NCI-H1105 (cell line): ENCODE results near the gene MAGEB3.

Source experiments
- DNase-seq: peaks from one replicate; lab custom pipeline; 2025; lab: John Stamatoyannopoulos, UW

MAGEB3 gene

DNA sequence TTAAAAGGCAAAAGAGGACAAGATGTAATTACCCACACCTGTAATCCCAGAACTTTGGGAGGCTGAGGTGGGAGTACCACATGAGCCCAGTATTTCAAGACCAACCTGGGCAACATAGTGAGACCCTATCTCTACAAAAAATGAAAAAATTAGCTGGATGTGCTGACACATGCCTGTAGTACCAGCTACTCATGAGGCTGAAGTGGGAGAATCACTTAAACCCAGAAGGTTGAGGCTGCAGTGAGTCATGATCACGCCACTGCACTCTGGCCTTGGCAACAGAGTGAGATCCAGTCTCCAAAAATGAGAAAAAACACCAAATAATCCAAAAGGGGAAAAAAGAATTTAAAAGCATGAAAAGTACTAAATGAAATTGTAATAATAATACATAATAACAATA lies 47.9 kb downstream of the MAGEB3 start:
- DNase-seq = no peak

DNA sequence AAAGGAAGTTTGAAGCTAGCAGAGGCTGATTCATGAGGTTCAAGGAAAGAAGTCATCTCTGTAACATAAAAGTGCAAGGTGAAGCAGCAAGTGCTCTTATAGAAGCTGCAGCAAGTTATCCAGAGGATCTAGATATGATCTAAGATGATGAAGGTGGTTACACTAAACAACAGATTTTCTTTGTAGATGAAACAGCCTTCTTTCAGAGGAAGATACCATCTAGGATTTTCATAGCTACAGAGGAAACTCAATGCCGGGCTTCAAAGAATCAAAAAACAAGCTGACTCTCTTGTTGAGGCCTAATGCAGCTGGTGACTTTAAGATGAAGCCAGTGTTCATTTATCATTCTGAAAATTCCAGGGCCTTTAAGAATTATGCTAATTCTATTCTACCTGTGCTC lies 50.0 kb downstream of the MAGEB3 start:
- no peak for DNase-seq

DNA sequence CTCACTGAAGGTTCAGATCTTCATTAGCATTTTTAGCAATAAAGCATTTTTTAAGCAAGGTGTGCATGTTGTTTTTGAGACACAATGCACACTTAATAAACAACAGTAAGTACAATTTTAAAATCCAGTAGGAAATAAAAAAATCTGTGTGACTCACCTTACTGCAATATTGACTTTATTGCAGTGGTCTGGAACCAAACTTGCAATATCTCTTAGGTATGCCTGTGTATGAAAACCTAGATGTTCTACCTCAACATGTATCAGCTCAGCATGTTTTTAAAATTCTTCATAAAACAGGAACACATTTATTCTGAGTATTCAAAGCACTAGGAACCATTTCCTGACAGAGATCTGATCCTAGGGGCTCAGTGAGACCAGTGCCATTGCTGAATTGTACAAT lies 52.1 kb downstream of the MAGEB3 start:
- no peak for DNase-seq

DNA sequence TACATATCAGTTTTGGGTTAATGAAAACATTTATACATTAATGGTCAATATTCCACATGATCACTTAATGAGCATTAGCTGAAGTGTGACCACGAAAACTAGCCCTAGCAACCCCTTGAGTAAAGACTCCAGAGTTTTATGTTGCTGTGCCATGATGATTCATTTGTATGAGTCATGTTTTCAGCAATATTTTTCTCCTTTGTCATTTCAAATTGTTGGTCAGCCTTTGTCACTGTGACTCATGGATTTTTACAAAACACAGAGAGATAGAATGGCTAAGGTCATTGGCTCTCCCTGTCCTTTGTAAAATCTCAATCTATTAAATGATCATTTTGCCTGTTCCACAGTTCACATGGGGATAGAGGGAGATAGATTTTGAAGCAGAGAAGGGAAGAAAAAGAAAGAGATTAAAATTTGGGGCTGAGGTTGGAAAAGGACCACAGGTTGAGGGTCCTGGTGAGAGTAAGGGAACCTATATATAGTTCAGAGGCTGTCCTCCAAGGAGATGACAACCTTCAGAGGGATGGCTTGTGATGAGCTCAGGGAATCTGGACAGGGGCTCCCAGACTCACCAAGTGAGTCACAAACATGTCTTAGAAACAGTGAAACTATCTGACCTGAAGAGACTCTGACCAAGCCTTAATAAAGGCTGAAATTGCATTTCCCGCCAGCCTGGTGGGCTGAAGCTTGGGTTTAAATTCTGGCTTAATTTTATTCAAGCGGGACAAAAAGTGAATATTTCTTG lies 53.2 kb downstream of the MAGEB3 start:
- no peak for DNase-seq
